Measurements from ENCODE around the gene ADGRL1.

- TF ChIP-seq CTCF (IDR thresholded peaks at IDR 0.05) (no peak), POLR2A (IDR thresholded peaks at IDR 0.05) (no peak)
Observed at GRCh38 chr19:14159059-14159458, 46.9 kb downstream of the ADGRL1 start.
